ENCODE results near the gene NCSTN.
A peak's percentile ranks its signal among the peaks of the same experiment; 100 is the strongest.

Gene NCSTN

DNA sequence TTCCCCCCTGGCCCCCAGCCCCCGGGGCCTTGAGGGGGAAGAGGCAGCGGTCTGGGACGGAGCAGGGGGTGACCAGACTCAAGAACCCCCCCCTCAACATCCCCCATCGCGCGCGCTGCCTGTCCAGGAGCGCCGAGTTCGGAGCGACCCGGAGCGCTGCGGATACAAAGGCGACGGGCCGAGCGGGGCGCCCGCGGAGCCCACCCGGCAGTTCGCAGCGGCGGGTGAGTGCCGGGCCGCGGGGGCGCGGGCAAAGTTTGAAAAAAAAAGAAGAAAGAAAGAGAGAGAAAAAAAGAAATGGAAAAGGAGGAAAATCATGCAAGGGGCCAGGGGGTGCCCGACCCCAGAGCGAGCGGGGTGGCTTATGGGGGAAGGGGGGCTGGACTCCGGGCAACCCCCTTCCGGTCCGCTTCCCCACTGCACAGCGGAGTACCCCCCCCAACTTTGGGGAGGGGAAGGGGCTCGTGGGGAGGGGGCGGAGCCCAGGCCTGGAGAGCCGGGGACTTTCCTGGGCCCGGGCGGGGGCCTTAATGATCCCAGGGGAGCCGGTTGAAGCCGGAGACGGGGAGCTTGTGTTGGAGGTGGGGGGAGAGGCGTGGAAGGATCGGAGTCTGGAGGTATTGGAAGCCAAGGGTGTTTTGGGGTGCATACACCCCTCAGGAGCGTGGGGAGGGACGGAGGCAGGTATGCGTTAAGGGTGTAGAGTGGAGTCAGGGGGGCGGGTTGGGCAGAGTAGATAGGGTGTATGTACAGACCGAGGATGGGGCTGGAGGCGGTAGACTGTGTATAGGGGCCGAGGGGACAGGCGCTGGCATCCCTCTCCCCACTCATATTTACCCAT is 57.7 kb downstream of the NCSTN start:
- no peak for DNase-seq (ENCODE audit: insufficient read length, low spot score)
- no peak for TF ChIP-seq POU2F2 (IDR thresholded peaks at IDR 0.05; ENCODE audit: low read depth, low read length)
- no peak for TF ChIP-seq POLR2A (IDR thresholded peaks at IDR 0.05; ENCODE audit: low read depth, low read length)
- TF ChIP-seq TAF1 (IDR thresholded peaks at IDR 0.05; ENCODE audit: low read depth, low read length) = no peak
- TF ChIP-seq PAX5 (IDR thresholded peaks at IDR 0.05; ENCODE audit: insufficient read depth, low read length, severe bottlenecking) = no peak
- no peak for TF ChIP-seq SPI1 (IDR thresholded peaks at IDR 0.05; ENCODE audit: low read depth, low read length)
- TF ChIP-seq POLR2AphosphoS5 (IDR thresholded peaks at IDR 0.05; ENCODE audit: low read depth, low read length) = no peak
- no peak for FAIRE-seq

GRCh38 chr1:160401487-160401805 is 58.3 kb downstream of the NCSTN start:
- TF ChIP-seq POLR2A (IDR thresholded peaks at IDR 0.05; ENCODE audit: low read depth, low read length) (no peak), TAF1 (IDR thresholded peaks at IDR 0.05; ENCODE audit: low read depth, low read length) (no peak), POU2F2 (IDR thresholded peaks at IDR 0.05; ENCODE audit: low read depth, low read length) (0 out of 2 replicates have a peak, but pooled peaks have one; percentile 12)
- DNase-seq (ENCODE audit: insufficient read length, low spot score) (no peak), FAIRE-seq (no peak)

- FAIRE-seq (no peak), DNase-seq (ENCODE audit: insufficient read length, low spot score) (no peak)
- TF ChIP-seq TAF1 (IDR thresholded peaks at IDR 0.05; ENCODE audit: low read depth, low read length) (no peak), SPI1 (IDR thresholded peaks at IDR 0.05; ENCODE audit: low read depth, low read length) (no peak)
Observed at GRCh38 chr1:160402001-160402795, 59.0 kb downstream of the NCSTN start.

DNA sequence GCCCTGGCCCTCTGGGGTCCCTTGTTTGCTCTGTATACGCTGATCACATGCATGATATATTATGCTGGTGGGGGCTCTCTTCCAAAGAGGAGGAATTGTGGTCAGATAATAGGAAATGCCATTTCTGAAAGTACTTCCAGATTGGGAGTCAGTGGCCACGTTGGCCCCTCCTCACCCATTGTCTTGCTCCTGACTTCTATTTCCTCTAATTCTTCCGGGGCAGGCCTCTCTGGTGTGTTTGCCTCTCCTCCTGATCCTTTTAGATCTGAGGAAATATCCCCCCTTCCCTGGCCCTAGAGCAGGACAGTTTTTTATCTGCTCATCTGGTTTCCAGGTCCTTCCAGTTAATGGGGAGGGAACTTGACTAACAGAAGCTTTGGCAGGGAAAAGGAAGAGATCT is 60.1 kb downstream of the NCSTN start:
- DNase-seq (ENCODE audit: insufficient read length, low spot score) (no peak), FAIRE-seq (no peak)
- no peak for TF ChIP-seq TAF1 (IDR thresholded peaks at IDR 0.05; ENCODE audit: low read depth, low read length)
- TF ChIP-seq POLR2AphosphoS5 (IDR thresholded peaks at IDR 0.05; ENCODE audit: low read depth, low read length) = no peak
- no peak for TF ChIP-seq SPI1 (IDR thresholded peaks at IDR 0.05; ENCODE audit: low read depth, low read length)
- TF ChIP-seq POLR2A (IDR thresholded peaks at IDR 0.05; ENCODE audit: low read depth, low read length) = no peak
- TF ChIP-seq PAX5 (IDR thresholded peaks at IDR 0.05; ENCODE audit: insufficient read depth, low read length, severe bottlenecking) = no peak
- TF ChIP-seq POU2F2 (IDR thresholded peaks at IDR 0.05; ENCODE audit: low read depth, low read length) = no peak

- FAIRE-seq = no peak
Observed at GRCh38 chr1:160404094-160404493, 60.9 kb downstream of the NCSTN start.

GRCh38 chr1:160405331-160405877 is 62.2 kb downstream of the NCSTN start:
- no peak for FAIRE-seq
- DNase-seq (ENCODE audit: insufficient read length, low spot score) = no peak
- TF ChIP-seq POLR2AphosphoS5 (IDR thresholded peaks at IDR 0.05; ENCODE audit: low read depth, low read length) (no peak), TAF1 (IDR thresholded peaks at IDR 0.05; ENCODE audit: low read depth, low read length) (no peak), POLR2A (IDR thresholded peaks at IDR 0.05; ENCODE audit: low read depth, low read length) (no peak), PAX5 (IDR thresholded peaks at IDR 0.05; ENCODE audit: insufficient read depth, low read length, severe bottlenecking) (no peak), SPI1 (IDR thresholded peaks at IDR 0.05; ENCODE audit: low read depth, low read length) (no peak), POU2F2 (IDR thresholded peaks at IDR 0.05; ENCODE audit: low read depth, low read length) (no peak)

More at GRCh38 chr1:160404094-160404493, 60.9 kb downstream of the NCSTN start:
- DNase-seq (ENCODE audit: insufficient read length, low spot score) = no peak
- TF ChIP-seq SPI1 (IDR thresholded peaks at IDR 0.05; ENCODE audit: low read depth, low read length) (no peak), POU2F2 (IDR thresholded peaks at IDR 0.05; ENCODE audit: low read depth, low read length) (no peak), TAF1 (IDR thresholded peaks at IDR 0.05; ENCODE audit: low read depth, low read length) (no peak), POLR2AphosphoS5 (IDR thresholded peaks at IDR 0.05; ENCODE audit: low read depth, low read length) (no peak), PAX5 (IDR thresholded peaks at IDR 0.05; ENCODE audit: insufficient read depth, low read length, severe bottlenecking) (no peak), POLR2A (IDR thresholded peaks at IDR 0.05; ENCODE audit: low read depth, low read length) (no peak)

- FAIRE-seq (no peak), DNase-seq (ENCODE audit: insufficient read length, low spot score) (no peak)
- no peak for TF ChIP-seq POLR2A (IDR thresholded peaks at IDR 0.05; ENCODE audit: low read depth, low read length)
- no peak for TF ChIP-seq TAF1 (IDR thresholded peaks at IDR 0.05; ENCODE audit: low read depth, low read length)
- no peak for TF ChIP-seq PAX5 (IDR thresholded peaks at IDR 0.05; ENCODE audit: insufficient read depth, low read length, severe bottlenecking)
- TF ChIP-seq SPI1 (IDR thresholded peaks at IDR 0.05; ENCODE audit: low read depth, low read length) = no peak
- TF ChIP-seq POU2F2 (IDR thresholded peaks at IDR 0.05; ENCODE audit: low read depth, low read length) = no peak
- TF ChIP-seq POLR2AphosphoS5 (IDR thresholded peaks at IDR 0.05; ENCODE audit: low read depth, low read length) = no peak
Observed at GRCh38 chr1:160406131-160406968, 63.2 kb downstream of the NCSTN start.

- DNase-seq (ENCODE audit: insufficient read length, low spot score) (no peak), FAIRE-seq (no peak)
- no peak for TF ChIP-seq PAX5 (IDR thresholded peaks at IDR 0.05; ENCODE audit: insufficient read depth, low read length, severe bottlenecking)
- no peak for TF ChIP-seq POLR2A (IDR thresholded peaks at IDR 0.05; ENCODE audit: low read depth, low read length)
- no peak for TF ChIP-seq POLR2AphosphoS5 (IDR thresholded peaks at IDR 0.05; ENCODE audit: low read depth, low read length)
- no peak for TF ChIP-seq TAF1 (IDR thresholded peaks at IDR 0.05; ENCODE audit: low read depth, low read length)
- TF ChIP-seq POU2F2 (IDR thresholded peaks at IDR 0.05; ENCODE audit: low read depth, low read length) = no peak
- no peak for TF ChIP-seq SPI1 (IDR thresholded peaks at IDR 0.05; ENCODE audit: low read depth, low read length)
Observed at GRCh38 chr1:160407839-160408801, 64.9 kb downstream of the NCSTN start.

Measured in GM12891 (cell line).